ENCODE results near the gene GZMM. TPM values are rescaled to one million over a fixed set of nuclear protein-coding genes. Genes with fewer than 3 reads are reported as not detected.

The GZMM gene
- total and polyA plus RNA-seq, 4 donors, result 0.74 to 3.0 (median 2.5) TPM

GRCh38 chr19:579842-580155 is 35.9 kb downstream of the GZMM start:
- H3K27me3 ChIP-seq (ENCODE audit: control insufficient read depth in 3 of 3, insufficient read depth in 3 of 3, low read length in 2 of 3), result no peaks in the 10 kb centered on the region
- TF ChIP-seq CTCF (IDR thresholded peaks at IDR 0.05; ENCODE audit: control extremely low read depth, extremely low read depth), result no peak
- ATAC-seq (ENCODE audit: insufficient read depth, low FRiP score) (no peak), DNase-seq (no peak)
- no peaks in the 10 kb centered on the region for H3K9me3 ChIP-seq (ENCODE audit: control insufficient read depth in 4 of 4, insufficient read depth in 3 of 4, low read length in 3 of 4)
- no peak overlapping the region for H3K27ac ChIP-seq (ENCODE audit: low read depth in 1 of 2, low read length in 1 of 2)
- peaks cover 2 to 61% (median 7%) of the 10 kb centered on the region in 4 donors for H3K36me3 ChIP-seq (ENCODE audit: control insufficient read depth in 4 of 4, insufficient read depth in 4 of 4, low read length in 4 of 4)
- peaks cover 0 to 16% (median 7%) of the 10 kb centered on the region in 5 donors for H3K4me1 ChIP-seq (ENCODE audit: control insufficient read depth in 5 of 5, insufficient read depth in 5 of 5, low read length in 5 of 5)
- WGBS, 2 donors, result 94 to 97% methylated on average over 11 of the region's 11 CpGs
- H3K9ac ChIP-seq (ENCODE audit: insufficient read depth in 1 of 2, low read length in 2 of 2), result no peak overlapping the region
- H3K4me3 ChIP-seq, result no peak overlapping the region

GRCh38 chr19:580274-580835 is 36.5 kb downstream of the GZMM start:
- Histone ChIP-seq H3K4me3 (no peak overlapping the region), H3K27ac (ENCODE audit: low read depth in 1 of 2, low read length in 1 of 2) (no peak overlapping the region), H3K4me1 (ENCODE audit: control insufficient read depth in 5 of 5, insufficient read depth in 5 of 5, low read length in 5 of 5) (peaks cover 0 to 11% (median 3%) of the 10 kb centered on the region in 5 donors), H3K9ac (ENCODE audit: insufficient read depth in 1 of 2, low read length in 2 of 2) (no peak overlapping the region), H3K9me3 (ENCODE audit: control insufficient read depth in 4 of 4, insufficient read depth in 3 of 4, low read length in 3 of 4) (no peaks in the 10 kb centered on the region), H3K27me3 (ENCODE audit: control insufficient read depth in 3 of 3, insufficient read depth in 3 of 3, low read length in 2 of 3) (no peaks in the 10 kb centered on the region), H3K36me3 (ENCODE audit: control insufficient read depth in 4 of 4, insufficient read depth in 4 of 4, low read length in 4 of 4) (peaks cover 2 to 61% (median 7%) of the 10 kb centered on the region in 4 donors)
- 93 to 96% methylated on average over 22 of the region's 22 CpGs for WGBS, 2 donors
- DNase-seq (no peak), ATAC-seq (ENCODE audit: insufficient read depth, low FRiP score) (no peak)
- TF ChIP-seq CTCF (IDR thresholded peaks at IDR 0.05; ENCODE audit: control extremely low read depth, extremely low read depth), result no peak

- Histone ChIP-seq H3K36me3 (ENCODE audit: control insufficient read depth in 4 of 4, insufficient read depth in 4 of 4, low read length in 4 of 4) (peaks cover 2 to 58% (median 7%) of the 10 kb centered on the region in 4 donors), H3K27me3 (ENCODE audit: control insufficient read depth in 3 of 3, insufficient read depth in 3 of 3, low read length in 2 of 3) (no peaks in the 10 kb centered on the region), H3K9me3 (ENCODE audit: control insufficient read depth in 4 of 4, insufficient read depth in 3 of 4, low read length in 3 of 4) (no peaks in the 10 kb centered on the region), H3K27ac (ENCODE audit: low read depth in 1 of 2, low read length in 1 of 2) (no peak overlapping the region), H3K4me1 (ENCODE audit: control insufficient read depth in 5 of 5, insufficient read depth in 5 of 5, low read length in 5 of 5) (peaks cover 0 to 6% (median 0%) of the 10 kb centered on the region in 5 donors), H3K9ac (ENCODE audit: insufficient read depth in 1 of 2, low read length in 2 of 2) (no peak overlapping the region), H3K4me3 (no peak overlapping the region)
- no peak for ATAC-seq (ENCODE audit: insufficient read depth, low FRiP score)
- TF ChIP-seq CTCF (IDR thresholded peaks at IDR 0.05; ENCODE audit: control extremely low read depth, extremely low read depth), result no peak
- DNase-seq, result no peak
- WGBS, 2 donors, result 91% methylated on average over 40 of the region's 40 CpGs
Measured at GRCh38 chr19:581399-582111, 37.7 kb downstream of the GZMM start.

Data from lung (tissue), 12 donors.